K562 (cell line): ENCODE data around the gene MTMR3. TPM values are rescaled to one million over a fixed set of nuclear protein-coding genes. Genes with fewer than 3 reads are reported as not detected.

Experiments
- ATAC-seq: fragments of 200-7000 bp; cut with Tn5 transposase; 3 replicates; pipeline ENCODE4 v1.9.1; 2020; ENCODE audit warnings: moderate library complexity
- BruUV-seq: library from RNA; stranded (reverse); fragments of 400-500 nt; replicated peaks from 2 replicates; lab custom pipeline; 2021; lab: Mats Ljungman, UMichigan
- CTCF ChIA-PET: fragments of 300-600 bp; formaldehyde crosslinking; extraction: SDS; loops from one replicate; lab custom pipeline; 2021; ENCODE audit warnings: low intra/inter-chr PET ratio; lab: Yijun Ruan, JAX
- POLR2A ChIA-PET: fragments of 300-600, 350-650 bp; sonication (Branson Sonifier 250); formaldehyde crosslinking; extraction: SDS; loops from one replicate; lab custom pipeline; 2021; ENCODE audit warnings: antibody characterized with exemption, inconsistent platforms; lab: Yijun Ruan, JAX
- DNase-seq, 4 experiments: peaks; one replicate each; pipeline versions ENCODE4 v3.0.0 to v3.0.0-alpha.2; 2011 to 2018; ENCODE audit warnings: low spot score in 3 of 4, mixed read lengths in 3 of 4; ENCODE audit errors: extremely low read depth in 1 of 4
- FAIRE-seq: peaks from 2 replicates; lab custom pipeline; 2011; peaks lifted over from hg19 to GRCh38; lab: Jason Lieb, UNC
- H2AFZ ChIP-seq: 2 replicates; pipeline ENCODE4 v1.6.0; 2011; ENCODE audit warnings: low read depth, low read length, control low read depth, inconsistent platforms
- H3K27ac ChIP-seq: fragments of 200-600 bp; 3 replicates; pipeline ENCODE4 v1.8.0; 2011; ENCODE audit warnings: low read depth, mild to moderate bottlenecking, control low read depth, inconsistent platforms, low read length, moderate library complexity, mixed read lengths; ENCODE audit errors: extremely low read depth
- H3K27me3 ChIP-seq, 2 experiments: fragments of 300-600 bp in 1 of 2; 2 replicates in 1 of 2; 3 replicates in 1 of 2; pipeline versions ENCODE4 v1.6.0 to v1.8.0; 2011; ENCODE audit warnings: inconsistent platforms in 2 of 2, low read length in 2 of 2, mild to moderate bottlenecking in 1 of 2, mixed read lengths in 1 of 2, moderate library complexity in 1 of 2; ENCODE audit not compliant: control insufficient read depth in 2 of 2, insufficient read depth in 2 of 2
- H3K36me3 ChIP-seq: fragments of 300-600 bp; 3 replicates; pipeline ENCODE4 v1.8.0; 2011; ENCODE audit warnings: mild to moderate bottlenecking, low read length, inconsistent platforms; ENCODE audit not compliant: control insufficient read depth, insufficient read depth
- H3K4me1 ChIP-seq, 2 experiments: fragments of 200-600 bp in 1 of 2; replicated peaks in 1 of 2; 2 replicates in 1 of 2; 3 replicates in 1 of 2; pipeline versions ENCODE4 v1.5.1 to v1.8.0; 2011; ENCODE audit warnings: inconsistent platforms in 2 of 2, low read length in 2 of 2, mild to moderate bottlenecking in 1 of 2, mixed read lengths in 1 of 2, moderate library complexity in 1 of 2; ENCODE audit not compliant: control insufficient read depth in 2 of 2, insufficient read depth in 2 of 2
- H3K4me2 ChIP-seq: 2 replicates; pipeline ENCODE4 v1.6.1; 2011; ENCODE audit warnings: low read length, control low read depth, inconsistent platforms, mixed read lengths; ENCODE audit not compliant: insufficient read depth
- H3K4me3 ChIP-seq: fragments of 200-600 bp; sonication (generic), shearing (Covaris generic); 2 replicates; pipeline ENCODE4 v1.5.1; 2016; ENCODE audit warnings: control low read depth, inconsistent platforms
- H3K79me2 ChIP-seq: fragments of 200-600 bp; 3 replicates; pipeline ENCODE4 v1.8.0; 2011; ENCODE audit warnings: low read length, inconsistent platforms; ENCODE audit not compliant: control insufficient read depth, insufficient read depth
- H3K9ac ChIP-seq, 2 experiments: 2 replicates each; pipeline versions ENCODE4 v1.6.0 to v1.6.1; 2011; ENCODE audit warnings: low read depth in 2 of 2, low read length in 2 of 2, control low read depth in 1 of 2, inconsistent platforms in 1 of 2, mild to moderate bottlenecking in 1 of 2, mixed read lengths in 1 of 2; ENCODE audit not compliant: insufficient read depth in 1 of 2
- H3K9me1 ChIP-seq: one replicate; pipeline ENCODE4 v1.6.0; 2011; ENCODE audit warnings: inconsistent platforms, mild to moderate bottlenecking, low read length, moderate library complexity; ENCODE audit not compliant: control insufficient read depth, insufficient read depth
- H3K9me3 ChIP-seq: replicated peaks from 2 replicates; pipeline ENCODE4 v1.5.1; 2011; ENCODE audit warnings: low read depth, low read length, inconsistent platforms; ENCODE audit not compliant: control insufficient read depth, insufficient read depth
- H4K20me1 ChIP-seq: replicated peaks from 2 replicates; pipeline ENCODE4 v1.6.1; 2011; ENCODE audit warnings: low read length, inconsistent platforms, mixed read lengths; ENCODE audit not compliant: control insufficient read depth, insufficient read depth
- ATF7 ChIP-seq: fragments of 450-650 bp; IDR thresholded peaks from 2 replicates; pipeline ENCODE4 v1.7.1; 2014; ENCODE audit warnings: mild to moderate bottlenecking, moderate library complexity
- ETS2 ChIP-seq: IDR thresholded peaks from 2 replicates; pipeline ENCODE4 v1.6.1; 2016; ENCODE audit warnings: borderline replicate concordance, missing genetic modification characterization, mild to moderate bottlenecking, moderate library complexity, missing compliant biosample characterization; ENCODE audit not compliant: poor library complexity, severe bottlenecking
- MTA2 ChIP-seq: fragments of 450-650 bp; IDR thresholded peaks from 2 replicates; pipeline ENCODE4 v1.6.1; 2016; ENCODE audit warnings: low read depth
- TARDBP ChIP-seq: fragments of 450-650 bp; IDR thresholded peaks from 2 replicates; pipeline ENCODE4 v1.6.1; 2016
- U2AF1 ChIP-seq: fragments of 200-400 bp; formaldehyde crosslinking; optimal IDR thresholded peaks from 2 replicates; pipeline ENCODE3; 2017; ENCODE audit warnings: mild to moderate bottlenecking, low read depth, low read length, moderate library complexity
- YBX1 ChIP-seq: fragments of 450-650 bp; IDR thresholded peaks from 2 replicates; pipeline ENCODE4 v1.7.1; 2016; ENCODE audit warnings: mild to moderate bottlenecking
- ZNF24 ChIP-seq: fragments of 450-650 bp; IDR thresholded peaks from 2 replicates; pipeline ENCODE4 v1.6.1; 2016
- ZNF274 ChIP-seq: IDR thresholded peaks from 2 replicates; pipeline ENCODE4 v1.6.1; 2011; ENCODE audit warnings: low read depth, mild to moderate bottlenecking, low read length, moderate library complexity, borderline replicate concordance
- WGBS: fragments of 100-300 bp; shearing (Covaris generic); methylation state at CpG from one replicate; pipeline ENCODE4 v1.1.6; 2016; ENCODE audit warnings: low coverage, mixed read lengths; ENCODE audit not compliant: insufficient coverage; ENCODE audit errors: missing lambda C conversion rate; 5-methylcytosine and 5-hydroxymethylcytosine counted together
- in situ Hi-C: fragments of 300-500 bp; cut with MboI; formaldehyde crosslinking; loops from 4 replicates; pipeline ENCODE4 v1.15.0; 2018; ENCODE audit warnings: inconsistent platforms, mixed read lengths
- intact Hi-C: fragments of 100-400 bp; cut with micrococcal nuclease; formaldehyde crosslinking; loops from 2 replicates; pipeline ENCODE4 v1.14.2; 2022
- polyA plus RNA-seq, 8 experiments: library from polyadenylated mRNA; depleted of rRNA in 4 of 8; stranded (reverse) in 5 of 8; unstranded in 3 of 8; fragments of >200 nt; fragmentation: Nextera tagmentation in 2 of 8; fragmentation: Illumina TruSeq in 1 of 8; extraction: Ambion mirVana in 2 of 8; extraction: Trizol in 1 of 8; gene quantifications; 2 replicates each; pipeline versions ENCODE4 v1.2.1 to v1.2.3, GENCODE V29; 2011 to 2014; ENCODE audit warnings: inconsistent platforms in 1 of 8, missing spikeins in 1 of 8
- total RNA-seq, 7 experiments: library from RNA; depleted of rRNA in 6 of 7; stranded (reverse); fragments of >200 nt in 6 of 7; fragmentation: Illumina TruSeq in 2 of 7; extraction: Trizol in 2 of 7; gene quantifications; 2 replicates each; pipeline versions ENCODE4 v1.2.1 to v1.2.3, GENCODE V29; 2011 to 2021; ENCODE audit warnings: low replicate concordance in 1 of 7
- TF ChIP-seq, protein P1 (sequence below), 2 experiments: IDR thresholded peaks in 1 of 2; conservative IDR thresholded peaks in 1 of 2; 2 replicates each; pipeline ENCODE4 v1.6.1; 2016; ENCODE audit warnings: low read depth in 2 of 2, mild to moderate bottlenecking in 1 of 2, missing compliant biosample characterization in 1 of 2, missing genetic modification characterization in 1 of 2, moderate library complexity in 1 of 2

MTMR3 gene
- total and polyA plus RNA-seq, 9 of the 15 experiments (the other 6 are each of a cell fraction or from before 2014, with no cell fraction given): 1.6 to 13.7 (median 7.9) TPM

DNA sequence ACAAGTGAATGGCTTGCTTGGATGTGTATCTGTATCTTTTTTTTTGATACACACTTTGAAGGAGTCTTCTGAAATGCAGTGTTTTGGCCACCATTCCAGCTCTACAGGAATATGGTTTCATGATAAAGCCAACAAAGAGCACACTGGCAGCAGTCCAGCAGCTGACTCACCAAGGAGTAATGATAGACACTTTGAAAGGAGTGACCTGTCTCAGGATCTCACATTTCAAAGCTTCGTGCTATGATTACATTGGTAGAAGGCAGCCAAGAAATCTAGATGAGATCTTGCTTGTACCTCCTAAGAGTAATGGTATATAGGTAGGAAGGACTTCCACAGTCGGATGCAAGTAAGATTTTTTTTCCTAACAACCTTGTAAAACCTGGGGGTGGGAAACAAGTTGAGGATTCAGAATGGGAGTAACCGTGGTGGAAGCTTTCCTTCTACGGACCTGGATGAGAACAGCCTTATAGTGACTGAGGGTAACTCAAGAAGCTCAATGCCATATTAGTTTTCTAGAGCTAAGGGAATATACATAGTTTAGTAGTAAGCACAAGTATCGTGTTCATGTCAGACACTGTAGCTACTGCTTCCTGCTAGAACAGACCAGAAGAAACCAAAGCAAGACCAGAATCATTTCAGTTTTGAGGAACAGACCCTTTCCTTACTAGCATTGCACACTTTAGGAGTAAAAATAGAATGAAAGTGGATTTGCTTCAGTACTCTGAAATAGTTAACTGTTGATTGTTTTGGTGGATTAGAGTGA lies 25.0 kb downstream of the MTMR3 start (continued):
- TF ChIP-seq, protein P1, sequence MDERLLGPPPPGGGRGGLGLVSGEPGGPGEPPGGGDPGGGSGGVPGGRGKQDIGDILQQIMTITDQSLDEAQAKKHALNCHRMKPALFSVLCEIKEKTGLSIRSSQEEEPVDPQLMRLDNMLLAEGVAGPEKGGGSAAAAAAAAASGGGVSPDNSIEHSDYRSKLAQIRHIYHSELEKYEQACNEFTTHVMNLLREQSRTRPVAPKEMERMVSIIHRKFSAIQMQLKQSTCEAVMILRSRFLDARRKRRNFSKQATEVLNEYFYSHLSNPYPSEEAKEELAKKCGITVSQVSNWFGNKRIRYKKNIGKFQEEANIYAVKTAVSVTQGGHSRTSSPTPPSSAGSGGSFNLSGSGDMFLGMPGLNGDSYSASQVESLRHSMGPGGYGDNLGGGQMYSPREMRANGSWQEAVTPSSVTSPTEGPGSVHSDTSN (CRISPR knock-in tag; IDR thresholded peaks at IDR 0.05; ENCODE audit: low read depth): no peak
- TF ChIP-seq, protein P1 (tag; conservative IDR thresholded peaks at IDR 0.05; ENCODE audit: low read depth): peak; percentile 89
- peak; percentile 85 for TF ChIP-seq ATF7

DNA sequence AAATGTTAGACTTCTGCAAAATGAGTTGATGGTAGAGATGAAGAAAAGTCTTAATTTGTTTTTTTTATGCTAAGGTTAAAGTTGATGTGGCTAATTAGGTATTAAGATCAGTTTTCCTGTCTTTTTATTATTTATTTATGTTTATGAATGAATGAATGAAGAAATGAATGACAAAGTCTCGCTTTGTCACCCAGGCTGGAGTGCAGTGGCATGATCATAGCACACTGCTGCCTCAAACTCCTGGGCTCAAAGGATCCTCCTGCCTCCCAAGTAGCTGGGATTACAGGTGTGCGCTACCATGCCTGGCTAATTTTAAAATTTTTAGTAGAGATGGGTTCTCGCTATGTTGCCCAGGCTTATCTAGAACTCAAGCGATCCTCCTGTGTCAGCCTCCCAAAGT lies 29.2 kb downstream of the MTMR3 start:
- intact Hi-C loops (no loop called here), in situ Hi-C loops (no loop called here)
- Histone ChIP-seq H3K9ac (no peak overlapping the region), H4K20me1 (no peaks in the 10 kb centered on the region), H3K4me2 (no peak overlapping the region), H3K4me1 (peaks cover 10 to 14% of the 10 kb centered on the region in 2 experiments; a peak in 4 of 5 replicates), H3K9me1 (peaks cover 3% of the 10 kb centered on the region), H3K79me2 (peaks cover 57% of the 10 kb centered on the region), H3K27ac (no peak overlapping the region), H3K36me3 (no peaks in the 10 kb centered on the region), H3K27me3 (no peaks in the 10 kb centered on the region), H2AFZ (no peak overlapping the region), H3K4me3 (no peak overlapping the region), H3K9me3 (no peaks in the 10 kb centered on the region)
- no peak for FAIRE-seq
- ATAC-seq: no peak
- no peak for TF ChIP-seq ZNF274
- TF ChIP-seq ZNF24: peak; percentile 75
- TF ChIP-seq YBX1: no peak
- no peak for TF ChIP-seq TARDBP
- no peak for TF ChIP-seq MTA2
- TF ChIP-seq U2AF1: no peak
- TF ChIP-seq ETS2 (tag): no peak
- WGBS: 83% methylated on average over 4 of the region's 4 CpGs
- ChIA-PET POLR2A (interaction anchor here (0.6 kb wide), 1 partner anchor 518 kb away, joined by 3 read pairs; no protein-coding TSS in a partner anchor), CTCF (no interaction called here)
- no TSS peak for BruUV-seq
- no peak for DNase-seq
